Right hindlimb (tissue), 1 donor: ENCODE measurements around the gene ADAMTS14.
"Not testable (repeated sequence)": the region's sequence is repeated elsewhere in the genome, so short reads cannot be mapped to it uniquely, and the experiment has no call there.

Source experiments
- DNase-seq: peaks from one replicate; pipeline ENCODE4 v3.0.0-alpha.2; 2018

The ADAMTS14 gene

GRCh38 chr10:70656489-70656888 lies 15.8 kb upstream of the ADAMTS14 start:
- peak; percentile 24 for DNase-seq

GRCh38 chr10:70657041-70657440 lies 15.3 kb upstream of the ADAMTS14 start:
- DNase-seq: peak; percentile 12

GRCh38 chr10:70658582-70659136 lies 13.6 kb upstream of the ADAMTS14 start:
- DNase-seq: peak; percentile 4

GRCh38 chr10:70659306-70659705 lies 13.0 kb upstream of the ADAMTS14 start:
- no peak for DNase-seq

- peak; percentile 19 for DNase-seq
These were observed 11.6 kb upstream of the ADAMTS14 start for GRCh38 chr10:70660722-70661121.

GRCh38 chr10:70661623-70662361 lies 10.5 kb upstream of the ADAMTS14 start:
- DNase-seq: peak; percentile 22

- peak; percentile 60 for DNase-seq
These were observed 9.7 kb upstream of the ADAMTS14 start for GRCh38 chr10:70662362-70663220.

- peak; percentile 36 for DNase-seq
These were observed 8.6 kb upstream of the ADAMTS14 start for GRCh38 chr10:70663458-70664409.

- peak; percentile 90 for DNase-seq
These were observed 7.6 kb upstream of the ADAMTS14 start for GRCh38 chr10:70664702-70665195.

GRCh38 chr10:70666960-70667798 lies 5.1 kb upstream of the ADAMTS14 start:
- no peak for DNase-seq

GRCh38 chr10:70667818-70668217 lies 4.5 kb upstream of the ADAMTS14 start:
- not testable (repeated sequence) for DNase-seq

GRCh38 chr10:70668454-70668970 lies 3.8 kb upstream of the ADAMTS14 start:
- no peak for DNase-seq

- no peak for DNase-seq
These were observed 3.3 kb upstream of the ADAMTS14 start for GRCh38 chr10:70669015-70669414.

- DNase-seq: no peak
These were observed 2.5 kb upstream of the ADAMTS14 start for GRCh38 chr10:70669732-70670317.

- DNase-seq: no peak
These were observed 614 bp upstream of the ADAMTS14 start for GRCh38 chr10:70671619-70672164.

- DNase-seq: peak; percentile 81
These were observed 980 bp downstream of the ADAMTS14 start for GRCh38 chr10:70673043-70673928.

- no peak for DNase-seq
These were observed 1.7 kb downstream of the ADAMTS14 start for GRCh38 chr10:70673929-70674559.

- DNase-seq: no peak
These were observed 2.5 kb downstream of the ADAMTS14 start for GRCh38 chr10:70674560-70675495.
